MCF 10A (cell line): ENCODE results near the gene C1QC. TPM values are rescaled to one million over a fixed set of nuclear protein-coding genes. Genes with fewer than 3 reads are reported as not detected.
"Not testable (repeated sequence)": the region's sequence is repeated elsewhere in the genome, so short reads cannot be mapped to it uniquely, and the experiment has no call there.

ENCODE experiments used
- BruUV-seq: library from RNA; stranded (reverse); fragments of 400-500 nt; replicated peaks from 2 replicates; lab custom pipeline; 2021; lab: Mats Ljungman, UMichigan
- CTCF ChIA-PET: fragments of 300-600 bp; sonication (Branson Sonifier 250); formaldehyde crosslinking; extraction: SDS; loops from one replicate; lab custom pipeline; 2021; ENCODE audit warnings: antibody characterized with exemption, inconsistent platforms; lab: Yijun Ruan, JAX
- POLR2A ChIA-PET: fragments of 300-600, 350-650 bp; sonication (Branson Sonifier 250); formaldehyde crosslinking; extraction: SDS; loops from one replicate; lab custom pipeline; 2020; ENCODE audit warnings: antibody characterized with exemption, inconsistent platforms; lab: Yijun Ruan, JAX
- DNase-seq: peaks from one replicate; pipeline ENCODE4 v3.0.0-alpha.2; 2018; ENCODE audit not compliant: unreplicated experiment
- H3K27ac Mint-ChIP-seq: one replicate; pipeline ENCODE4 v1.8.0; 2022; ENCODE audit warnings: mild to moderate bottlenecking, low read depth, mixed read lengths; ENCODE audit not compliant: unreplicated experiment
- H3K27me3 Mint-ChIP-seq: one replicate; pipeline ENCODE4 v1.8.0; 2022; ENCODE audit warnings: mixed read lengths; ENCODE audit not compliant: insufficient read depth, unreplicated experiment
- H3K36me3 Mint-ChIP-seq: one replicate; pipeline ENCODE4 v1.8.0; 2022; ENCODE audit warnings: mild to moderate bottlenecking, moderate library complexity, mixed read lengths; ENCODE audit not compliant: insufficient read depth, unreplicated experiment
- H3K4me1 Mint-ChIP-seq: one replicate; pipeline ENCODE4 v1.8.0; 2022; ENCODE audit warnings: mixed read lengths; ENCODE audit not compliant: insufficient read depth, unreplicated experiment
- H3K4me3 Mint-ChIP-seq: one replicate; pipeline ENCODE4 v1.8.0; 2022; ENCODE audit warnings: mild to moderate bottlenecking, moderate library complexity, mixed read lengths; ENCODE audit not compliant: unreplicated experiment
- H3K9me3 Mint-ChIP-seq: one replicate; pipeline ENCODE4 v1.8.0; 2022; ENCODE audit warnings: mixed read lengths; ENCODE audit not compliant: unreplicated experiment
- intact Hi-C: fragments of 100-400 bp; cut with micrococcal nuclease; formaldehyde crosslinking; loops from 2 replicates; pipeline ENCODE4 v1.14.1; 2022
- total RNA-seq: library from RNA; stranded (reverse); gene quantifications from 2 replicates; pipeline ENCODE4 v1.2.3, GENCODE V29; 2022
- TF ChIP-seq, protein P1 (sequence below): fragments of 200-600 bp; IDR thresholded peaks from one replicate; pipeline ENCODE4 v1.8.0; 2022; ENCODE audit warnings: antibody characterized with exemption, mild to moderate bottlenecking; ENCODE audit not compliant: unreplicated experiment

C1QC gene
- total RNA-seq, 1 experiment from 2014 or later = not detected

DNA sequence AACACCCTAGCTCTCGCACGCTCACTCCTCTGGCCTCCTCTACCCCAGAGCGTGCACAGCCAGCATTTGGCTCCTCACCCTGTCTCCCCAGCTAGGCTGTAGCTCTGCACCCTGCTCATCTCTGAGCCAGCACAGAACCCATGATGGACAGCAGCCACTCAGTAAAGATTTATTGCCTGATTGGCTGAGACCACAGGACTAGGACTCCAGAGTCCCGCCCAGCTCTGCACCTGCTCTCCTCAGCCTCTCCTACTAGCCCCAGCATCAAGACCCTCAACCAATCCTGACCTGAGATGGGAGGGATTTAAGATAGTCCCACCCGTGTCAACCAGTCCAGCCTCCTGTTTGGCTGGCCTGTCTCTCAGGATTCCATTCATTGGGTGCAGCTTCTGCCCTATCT is 18.9 kb downstream of the C1QC start:
- Mint-ChIP-seq H3K4me1 (no peaks in the 10 kb centered on the region), H3K4me3 (no peak overlapping the region), H3K9me3 (peaks cover 8% of the 10 kb centered on the region), H3K27ac (no peak overlapping the region), H3K36me3 (peaks cover 6% of the 10 kb centered on the region), H3K27me3 (peaks cover 74% of the 10 kb centered on the region)
- peak; percentile 29 for DNase-seq
- intact Hi-C loops = no loop called here
- POLR2A ChIA-PET = no interaction called here
- CTCF ChIA-PET = no interaction called here
- TF ChIP-seq, protein P1, sequence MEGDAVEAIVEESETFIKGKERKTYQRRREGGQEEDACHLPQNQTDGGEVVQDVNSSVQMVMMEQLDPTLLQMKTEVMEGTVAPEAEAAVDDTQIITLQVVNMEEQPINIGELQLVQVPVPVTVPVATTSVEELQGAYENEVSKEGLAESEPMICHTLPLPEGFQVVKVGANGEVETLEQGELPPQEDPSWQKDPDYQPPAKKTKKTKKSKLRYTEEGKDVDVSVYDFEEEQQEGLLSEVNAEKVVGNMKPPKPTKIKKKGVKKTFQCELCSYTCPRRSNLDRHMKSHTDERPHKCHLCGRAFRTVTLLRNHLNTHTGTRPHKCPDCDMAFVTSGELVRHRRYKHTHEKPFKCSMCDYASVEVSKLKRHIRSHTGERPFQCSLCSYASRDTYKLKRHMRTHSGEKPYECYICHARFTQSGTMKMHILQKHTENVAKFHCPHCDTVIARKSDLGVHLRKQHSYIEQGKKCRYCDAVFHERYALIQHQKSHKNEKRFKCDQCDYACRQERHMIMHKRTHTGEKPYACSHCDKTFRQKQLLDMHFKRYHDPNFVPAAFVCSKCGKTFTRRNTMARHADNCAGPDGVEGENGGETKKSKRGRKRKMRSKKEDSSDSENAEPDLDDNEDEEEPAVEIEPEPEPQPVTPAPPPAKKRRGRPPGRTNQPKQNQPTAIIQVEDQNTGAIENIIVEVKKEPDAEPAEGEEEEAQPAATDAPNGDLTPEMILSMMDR = no peak
- BruUV-seq = no TSS peak

DNA sequence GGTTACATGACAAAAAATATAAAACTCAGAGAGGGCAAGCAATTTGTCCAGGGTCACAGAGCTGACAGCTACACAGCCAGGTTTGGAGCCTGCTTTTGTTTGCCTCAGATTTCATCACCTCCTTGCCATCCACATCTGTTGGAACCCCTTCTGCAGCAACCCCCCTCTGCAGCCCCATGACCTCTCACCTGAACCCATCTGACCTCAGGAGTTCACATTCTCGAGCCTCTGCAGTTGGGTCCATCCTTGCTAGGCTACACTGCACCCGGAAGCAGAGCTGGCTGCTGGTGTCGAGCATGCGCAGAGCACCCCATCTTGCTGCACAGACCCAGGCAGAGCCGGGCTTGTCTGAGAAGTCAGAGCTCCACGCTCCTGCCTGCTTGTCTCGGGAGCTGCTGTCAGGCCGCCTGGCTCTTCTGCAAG is 19.6 kb downstream of the C1QC start:
- Mint-ChIP-seq H3K27me3 (peaks cover 74% of the 10 kb centered on the region), H3K27ac (no peak overlapping the region), H3K4me3 (no peak overlapping the region), H3K9me3 (peaks cover 8% of the 10 kb centered on the region), H3K4me1 (no peaks in the 10 kb centered on the region), H3K36me3 (peaks cover 6% of the 10 kb centered on the region)
- BruUV-seq = no TSS peak
- ChIA-PET CTCF (interaction anchor here (0.7 kb wide), 1 partner anchor 42 kb away, joined by 3 read pairs; no protein-coding TSS in a partner anchor), POLR2A (no interaction called here)
- TF ChIP-seq, protein P1 = no peak
- no peak for DNase-seq
- intact Hi-C loops = no loop called here

DNA sequence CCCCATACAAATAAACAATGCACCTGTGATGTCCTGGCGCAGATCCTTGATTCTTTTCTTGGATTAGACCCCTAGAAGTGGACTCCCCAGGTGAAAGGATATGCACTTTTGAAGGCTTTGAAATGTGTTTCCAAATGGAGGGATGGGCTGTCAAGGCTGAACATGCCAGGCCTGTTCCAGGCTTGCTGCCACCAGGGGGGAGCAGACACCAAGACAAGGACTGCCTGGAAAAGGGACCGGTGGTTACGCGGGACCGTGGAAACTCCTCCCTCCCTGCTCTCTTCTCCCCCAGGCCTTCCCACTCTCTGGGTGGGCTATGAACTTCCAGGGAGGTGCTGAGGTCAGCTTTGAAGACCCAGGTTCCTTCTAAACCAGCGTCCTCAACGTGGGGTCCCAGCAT is 22.3 kb downstream of the C1QC start:
- DNase-seq = peak; percentile 18
- no peak overlapping the region for H3K4me3 Mint-ChIP-seq
- H3K9me3 Mint-ChIP-seq = no peaks in the 10 kb centered on the region
- ChIA-PET CTCF (interaction anchor here (1.8 kb wide), 1 partner anchor 264 kb away, joined by 4 read pairs; no protein-coding TSS in a partner anchor), POLR2A (interaction anchor here (0.6 kb wide), 1 partner anchor 22 kb away, joined by 3 read pairs; no protein-coding TSS in a partner anchor)
- intact Hi-C loops = no loop called here
- no peaks in the 10 kb centered on the region for H3K4me1 Mint-ChIP-seq
- peaks cover 6% of the 10 kb centered on the region for H3K36me3 Mint-ChIP-seq
- H3K27me3 Mint-ChIP-seq = peaks cover 70% of the 10 kb centered on the region
- TF ChIP-seq, protein P1 = peak; percentile 19
- no peak overlapping the region for H3K27ac Mint-ChIP-seq
- no TSS peak for BruUV-seq

DNA sequence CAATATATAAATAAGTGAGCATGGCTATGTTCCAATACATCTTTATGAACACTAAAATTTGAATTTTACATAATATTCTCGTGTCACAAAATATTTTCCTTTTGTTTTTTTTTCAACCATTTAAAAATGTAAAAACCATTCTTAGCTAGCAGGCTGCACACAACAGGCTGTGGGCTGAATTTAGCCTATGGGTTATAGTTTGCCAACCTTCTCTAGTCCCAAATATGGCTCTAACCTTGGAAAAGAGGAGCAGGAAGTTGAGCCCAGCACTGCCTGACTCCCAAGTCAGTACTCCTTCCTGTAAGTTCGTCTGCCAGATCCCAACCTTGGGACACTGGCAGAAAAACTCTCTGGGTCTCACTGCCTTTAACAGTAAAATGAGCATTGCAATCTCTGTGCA is 23.0 kb downstream of the C1QC start:
- Mint-ChIP-seq H3K4me1 (no peaks in the 10 kb centered on the region), H3K27ac (no peak overlapping the region), H3K27me3 (peaks cover 70% of the 10 kb centered on the region), H3K4me3 (no peak overlapping the region), H3K36me3 (peaks cover 6% of the 10 kb centered on the region), H3K9me3 (no peaks in the 10 kb centered on the region)
- intact Hi-C loops = no loop called here
- no TSS peak for BruUV-seq
- ChIA-PET POLR2A (no interaction called here), CTCF (interaction anchor here (1.1 to 1.8 kb wide), 2 partner anchors 211 to 263 kb away, joined by 3 to 4 read pairs; no protein-coding TSS in a partner anchor)
- no peak for DNase-seq
- TF ChIP-seq, protein P1 = no peak

DNA sequence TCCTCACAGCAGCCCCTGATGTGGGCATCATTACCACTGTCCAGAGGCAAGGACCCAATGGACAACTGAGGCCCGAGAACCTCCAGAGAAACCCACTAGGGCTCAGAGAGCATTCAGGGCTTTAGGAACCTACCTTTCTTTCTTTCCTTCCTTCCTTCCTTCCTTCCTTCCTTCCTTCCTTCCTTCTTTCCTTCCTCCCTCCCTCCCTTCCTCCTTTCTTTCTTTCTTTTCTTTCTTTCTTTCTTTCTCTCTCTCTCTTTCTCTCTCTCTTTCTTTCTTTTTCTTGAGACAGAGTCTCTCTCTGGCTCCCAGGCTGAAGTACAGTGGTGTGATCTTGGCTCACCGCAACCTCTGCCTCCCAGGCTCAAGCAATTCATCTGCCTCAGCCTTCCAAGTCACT is 25.4 kb downstream of the C1QC start:
- intact Hi-C loops, BruUV-seq: not testable (repeated sequence)
- CTCF ChIA-PET = interaction anchor here (0.7 to 0.8 kb wide), 3 partner anchors 26 to 295 kb away, joined by 3 read pairs; no protein-coding TSS in a partner anchor

More for the DNA sequence above, 25.4 kb downstream of the C1QC start:
- not testable (repeated sequence) for H3K27ac Mint-ChIP-seq, H3K9me3 Mint-ChIP-seq, DNase-seq, H3K36me3 Mint-ChIP-seq, H3K4me1 Mint-ChIP-seq, H3K4me3 Mint-ChIP-seq
- POLR2A ChIA-PET = interaction anchor here (0.7 kb wide), 1 partner anchor 35 kb away, joined by 4 read pairs; no protein-coding TSS in a partner anchor
- H3K27me3 Mint-ChIP-seq = peaks cover 50% of the 10 kb centered on the region
